Measurements from ENCODE around the gene TMEM272. TPM values are rescaled to one million over a fixed set of nuclear protein-coding genes. Genes with fewer than 3 reads are reported as not detected.
A peak's percentile ranks its signal among the peaks of the same experiment; 100 is the strongest.

Gene TMEM272
- total and polyA plus RNA-seq, 7 donors: under 0.01 to 0.28 TPM; not detected in 5

DNA sequence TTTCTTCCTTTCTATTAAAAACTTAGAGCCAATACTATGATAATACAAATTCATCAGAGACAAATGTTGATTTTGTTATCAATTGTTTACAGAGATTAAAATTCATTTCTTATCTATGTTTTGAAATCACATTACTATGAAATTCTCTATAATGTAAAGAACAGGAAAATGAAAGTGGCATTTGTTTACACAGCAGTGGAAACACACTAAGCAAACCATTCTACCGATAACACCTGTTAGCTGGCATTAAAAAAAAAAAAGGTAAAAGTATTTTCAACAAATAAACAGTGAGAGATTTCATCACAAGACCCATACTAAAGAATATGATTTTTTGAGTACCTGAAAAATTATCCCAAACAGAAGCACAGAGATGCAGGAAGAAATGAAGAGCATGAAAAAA lies 12.0 kb upstream of the TMEM272 start:
- no peak overlapping the region for H3K4me3 ChIP-seq
- no peak for DNase-seq
- H3K27me3 ChIP-seq: no peaks in the 10 kb centered on the region
- no peak overlapping the region for H3K27ac ChIP-seq
- no peaks in the 10 kb centered on the region for H3K36me3 ChIP-seq
- intact Hi-C loops (cut with DNase I): no loop called here
- H3K4me1 ChIP-seq: no peaks in the 10 kb centered on the region
- 13 to 45% methylated on average over 1 of the region's 1 CpG for WGBS, 2 donors
- TF ChIP-seq, protein P1, sequence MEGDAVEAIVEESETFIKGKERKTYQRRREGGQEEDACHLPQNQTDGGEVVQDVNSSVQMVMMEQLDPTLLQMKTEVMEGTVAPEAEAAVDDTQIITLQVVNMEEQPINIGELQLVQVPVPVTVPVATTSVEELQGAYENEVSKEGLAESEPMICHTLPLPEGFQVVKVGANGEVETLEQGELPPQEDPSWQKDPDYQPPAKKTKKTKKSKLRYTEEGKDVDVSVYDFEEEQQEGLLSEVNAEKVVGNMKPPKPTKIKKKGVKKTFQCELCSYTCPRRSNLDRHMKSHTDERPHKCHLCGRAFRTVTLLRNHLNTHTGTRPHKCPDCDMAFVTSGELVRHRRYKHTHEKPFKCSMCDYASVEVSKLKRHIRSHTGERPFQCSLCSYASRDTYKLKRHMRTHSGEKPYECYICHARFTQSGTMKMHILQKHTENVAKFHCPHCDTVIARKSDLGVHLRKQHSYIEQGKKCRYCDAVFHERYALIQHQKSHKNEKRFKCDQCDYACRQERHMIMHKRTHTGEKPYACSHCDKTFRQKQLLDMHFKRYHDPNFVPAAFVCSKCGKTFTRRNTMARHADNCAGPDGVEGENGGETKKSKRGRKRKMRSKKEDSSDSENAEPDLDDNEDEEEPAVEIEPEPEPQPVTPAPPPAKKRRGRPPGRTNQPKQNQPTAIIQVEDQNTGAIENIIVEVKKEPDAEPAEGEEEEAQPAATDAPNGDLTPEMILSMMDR (IDR thresholded peaks at IDR 0.05): no peak
- TF ChIP-seq EP300 (IDR thresholded peaks at IDR 0.05) (no peak), POLR2A (IDR thresholded peaks at IDR 0.05) (no peak), POLR2AphosphoS5 (IDR thresholded peaks at IDR 0.05) (no peak)
- H3K9me3 ChIP-seq: no peaks in the 10 kb centered on the region

DNA sequence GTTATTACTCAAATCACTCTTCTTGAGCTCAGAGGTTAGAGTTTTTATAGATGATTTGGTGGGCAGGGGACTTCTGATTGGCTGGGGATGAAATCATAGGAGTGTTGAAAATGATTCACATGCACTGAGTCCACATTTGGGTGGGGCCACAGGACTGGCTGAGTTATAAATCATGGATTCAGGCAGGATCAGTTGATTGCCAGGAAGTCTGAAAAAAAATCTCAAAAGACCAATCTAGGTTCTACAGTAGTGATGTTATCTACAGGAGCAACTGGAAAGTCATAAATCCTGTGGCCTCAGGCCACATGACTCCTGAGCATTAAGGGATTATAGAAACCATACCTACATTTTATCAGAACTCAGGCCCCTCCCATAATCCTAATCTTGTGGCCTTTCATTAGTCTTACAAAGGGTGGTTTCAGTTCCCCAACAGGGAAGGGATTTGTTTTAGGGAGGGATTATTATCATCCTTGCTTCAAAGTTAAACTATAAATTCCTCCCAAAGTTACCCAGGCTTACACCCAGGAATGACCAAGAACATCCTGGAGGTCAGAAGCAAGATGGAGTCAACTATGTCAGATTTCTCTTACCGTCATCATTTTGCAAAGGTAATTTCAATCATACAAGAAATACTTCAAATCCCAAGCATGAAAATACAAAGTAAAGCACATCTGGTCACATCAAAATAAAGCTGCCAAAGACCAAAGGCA lies 11.2 kb upstream of the TMEM272 start:
- intact Hi-C loops (cut with DNase I): no loop called here
- H3K27ac ChIP-seq: no peak overlapping the region
- no peak overlapping the region for H3K4me3 ChIP-seq
- H3K27me3 ChIP-seq: no peaks in the 10 kb centered on the region
- H3K9me3 ChIP-seq: no peaks in the 10 kb centered on the region
- DNase-seq: no peak
- H3K4me1 ChIP-seq: no peaks in the 10 kb centered on the region
- TF ChIP-seq, protein P1 (IDR thresholded peaks at IDR 0.05): no peak
- no peak for TF ChIP-seq POLR2AphosphoS5 (IDR thresholded peaks at IDR 0.05)
- TF ChIP-seq POLR2A (IDR thresholded peaks at IDR 0.05): no peak
- no peak for TF ChIP-seq EP300 (IDR thresholded peaks at IDR 0.05)
- no peaks in the 10 kb centered on the region for H3K36me3 ChIP-seq
- WGBS, 2 donors: 86 to 92% methylated on average over 1 of the region's 1 CpG

DNA sequence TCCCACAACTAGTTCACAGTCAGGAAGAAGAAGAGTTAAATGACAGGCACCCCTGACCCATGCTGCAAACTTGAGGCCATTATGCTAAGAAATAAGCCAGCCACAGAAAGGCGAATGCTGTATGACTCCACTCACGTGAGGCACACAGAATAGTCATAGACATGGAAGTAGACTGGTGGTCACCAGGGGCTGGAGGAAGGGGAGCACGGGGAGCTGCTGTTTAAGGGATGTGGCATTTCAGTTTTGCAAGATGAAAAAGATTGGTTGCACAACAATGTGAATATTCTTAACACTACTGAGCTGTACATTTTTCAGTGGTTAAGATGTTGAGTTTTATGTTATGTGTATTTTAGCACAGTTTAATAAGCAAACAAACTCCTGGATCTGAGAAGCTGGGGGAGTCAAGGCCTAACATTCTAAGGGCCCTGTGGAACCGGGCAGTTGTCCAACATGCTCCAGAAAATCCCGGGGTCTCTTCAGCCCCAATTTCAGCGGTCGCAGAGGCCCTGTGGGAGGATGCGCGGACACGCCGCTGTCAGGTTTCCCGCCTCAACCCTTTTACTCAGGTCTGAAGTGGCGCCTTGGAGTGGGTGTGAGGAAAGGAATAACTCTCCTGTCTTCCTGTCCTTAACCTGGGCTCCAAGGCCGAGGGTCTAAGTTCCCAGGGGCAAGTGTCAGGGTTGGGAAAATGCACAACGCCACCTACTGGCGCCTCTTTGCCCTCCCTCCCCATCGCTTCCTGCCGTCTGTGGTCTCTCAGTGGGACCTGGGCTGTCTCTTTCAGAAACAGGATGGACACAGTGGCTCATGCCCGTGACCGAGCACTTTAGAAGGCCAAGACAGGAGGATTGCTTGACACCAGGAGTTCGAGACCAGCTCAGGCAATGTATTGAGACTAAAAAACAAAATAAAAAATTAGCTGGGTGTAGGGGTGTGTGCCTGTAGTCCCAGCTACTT lies 4.4 kb upstream of the TMEM272 start:
- no peak overlapping the region for H3K4me3 ChIP-seq
- no peaks in the 10 kb centered on the region for H3K36me3 ChIP-seq
- intact Hi-C loops (cut with DNase I): no loop called here
- TF ChIP-seq, protein P1 (IDR thresholded peaks at IDR 0.05): peak in 2 of 4 experiments; percentile 15 to 17
- no peak for TF ChIP-seq EP300 (IDR thresholded peaks at IDR 0.05)
- 70% methylated on average over 21 of the region's 21 CpGs for WGBS, 2 donors
- H3K27me3 ChIP-seq: no peaks in the 10 kb centered on the region
- H3K4me1 ChIP-seq: peaks cover 0 to 8% (median 2%) of the 10 kb centered on the region in 4 donors
- H3K9me3 ChIP-seq: no peaks in the 10 kb centered on the region
- DNase-seq: no peak
- H3K27ac ChIP-seq: no peak overlapping the region

DNA sequence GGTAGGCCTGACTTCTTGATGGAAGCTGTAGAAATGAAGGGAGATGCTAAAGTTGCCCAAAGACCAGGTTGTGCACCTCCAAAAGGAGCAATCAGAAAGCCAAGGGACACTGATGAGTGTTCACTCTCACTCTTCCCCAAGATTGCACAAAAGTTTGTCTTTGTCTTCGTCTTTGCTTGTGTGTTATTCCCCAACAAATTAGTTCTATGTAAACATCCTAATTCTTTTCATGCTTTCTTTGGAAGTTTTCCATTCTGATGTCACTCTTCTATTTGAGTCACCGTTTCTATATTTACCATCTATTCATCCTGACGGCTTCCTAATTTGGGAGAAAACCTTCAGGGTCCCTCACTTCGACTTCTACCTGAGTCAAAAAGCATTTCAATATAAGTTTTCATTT lies 3.7 kb upstream of the TMEM272 start:
- 67 to 75% methylated on average over 4 of the region's 4 CpGs for WGBS, 2 donors
- Histone ChIP-seq H3K27ac (no peak overlapping the region), H3K36me3 (no peaks in the 10 kb centered on the region), H3K9me3 (no peaks in the 10 kb centered on the region), H3K4me3 (no peak overlapping the region), H3K4me1 (peaks cover 0 to 8% (median 2%) of the 10 kb centered on the region in 4 donors), H3K27me3 (no peaks in the 10 kb centered on the region)
- TF ChIP-seq, protein P1 (IDR thresholded peaks at IDR 0.05): no peak
- TF ChIP-seq EP300 (IDR thresholded peaks at IDR 0.05): no peak
- no peak for TF ChIP-seq POLR2AphosphoS5 (IDR thresholded peaks at IDR 0.05)
- no peak for TF ChIP-seq POLR2A (IDR thresholded peaks at IDR 0.05)
- intact Hi-C loops (cut with DNase I): no loop called here
- no peak for DNase-seq
